ENCODE data around the gene PCP4. TPM values are rescaled to one million over a fixed set of nuclear protein-coding genes. Genes with fewer than 3 reads are reported as not detected.
A peak's percentile ranks its signal among the peaks of the same experiment; 100 is the strongest.
"Not testable (repeated sequence)": the region's sequence is repeated elsewhere in the genome, so short reads cannot be mapped to it uniquely, and the experiment has no call there.

PCP4 gene
- total RNA-seq, 1 donor from 2014 or later = 5.5 TPM

- ATAC-seq = no peak
- DNase-seq = no peak
- intact Hi-C loops (cut with micrococcal nuclease) = no loop called here
Measured at GRCh38 chr21:39855595-39855994, 11.6 kb upstream of the PCP4 start.

GRCh38 chr21:39860600-39860999 lies 6.6 kb upstream of the PCP4 start:
- no peak for ATAC-seq
- intact Hi-C loops (cut with micrococcal nuclease) = loop anchor here (10.0 kb wide), 1 partner anchor 264 kb away; no protein-coding TSS in a partner anchor
- DNase-seq = no peak

- no peak for DNase-seq
- no peak for ATAC-seq
- intact Hi-C loops (cut with micrococcal nuclease) = loop anchor here (10.0 kb wide), 1 partner anchor 262 kb away; no protein-coding TSS in a partner anchor
Measured at GRCh38 chr21:39863111-39863510, 4.1 kb upstream of the PCP4 start.

- DNase-seq (no peak), ATAC-seq (no peak)
- intact Hi-C loops (cut with micrococcal nuclease) = loop anchor here (10.0 kb wide), 1 partner anchor 259 kb away; no protein-coding TSS in a partner anchor
Measured at GRCh38 chr21:39866093-39866492, 1.1 kb upstream of the PCP4 start.

GRCh38 chr21:39869141-39869818 lies 2.0 kb downstream of the PCP4 start:
- DNase-seq = no peak
- intact Hi-C loops (cut with micrococcal nuclease) = loop anchor here (10.0 kb wide), 1 partner anchor 256 kb away; no protein-coding TSS in a partner anchor
- no peak for ATAC-seq

- DNase-seq (no peak), ATAC-seq (no peak)
- intact Hi-C loops (cut with micrococcal nuclease) = no loop called here
Measured at GRCh38 chr21:39873687-39874086, 6.4 kb downstream of the PCP4 start.

- ATAC-seq (no peak), DNase-seq (no peak)
- intact Hi-C loops (cut with micrococcal nuclease) = no loop called here
Measured at GRCh38 chr21:39874206-39874605, 7.0 kb downstream of the PCP4 start.

- ATAC-seq = no peak
- intact Hi-C loops (cut with micrococcal nuclease) = no loop called here
Measured at GRCh38 chr21:39874759-39875158, 7.5 kb downstream of the PCP4 start.

GRCh38 chr21:39881661-39882060 lies 14.4 kb downstream of the PCP4 start:
- ATAC-seq (no peak), DNase-seq (no peak)
- intact Hi-C loops (cut with micrococcal nuclease) = no loop called here

More at GRCh38 chr21:39874759-39875158, 7.5 kb downstream of the PCP4 start:
- DNase-seq = no peak

GRCh38 chr21:39882151-39882838 lies 15.1 kb downstream of the PCP4 start:
- DNase-seq (no peak), ATAC-seq (no peak)
- intact Hi-C loops (cut with micrococcal nuclease) = no loop called here

- DNase-seq (no peak), ATAC-seq (no peak)
- intact Hi-C loops (cut with micrococcal nuclease) = no loop called here
Measured at GRCh38 chr21:39882839-39883195, 15.6 kb downstream of the PCP4 start.

GRCh38 chr21:39885119-39885848 lies 18.0 kb downstream of the PCP4 start:
- peak; percentile 88 for ATAC-seq
- intact Hi-C loops (cut with micrococcal nuclease) = no loop called here
- DNase-seq = peak; percentile 70

- ATAC-seq = no peak
- no peak for DNase-seq
- intact Hi-C loops (cut with micrococcal nuclease) = no loop called here
Measured at GRCh38 chr21:39888848-39889247, 21.6 kb downstream of the PCP4 start.

- ATAC-seq (no peak), DNase-seq (no peak)
- intact Hi-C loops (cut with micrococcal nuclease) = no loop called here
Measured at GRCh38 chr21:39891111-39891510, 23.9 kb downstream of the PCP4 start.

GRCh38 chr21:39891863-39892262 lies 24.6 kb downstream of the PCP4 start:
- DNase-seq; ATAC-seq; intact Hi-C loops (cut with micrococcal nuclease): not testable (repeated sequence)

GRCh38 chr21:39900491-39900890 lies 33.3 kb downstream of the PCP4 start:
- DNase-seq (no peak), ATAC-seq (no peak)
- intact Hi-C loops (cut with micrococcal nuclease) = no loop called here

GRCh38 chr21:39900911-39901310 lies 33.7 kb downstream of the PCP4 start:
- DNase-seq (no peak), ATAC-seq (no peak)
- intact Hi-C loops (cut with micrococcal nuclease) = no loop called here

GRCh38 chr21:39902986-39903385 lies 35.7 kb downstream of the PCP4 start:
- no peak for DNase-seq
- ATAC-seq = no peak
- intact Hi-C loops (cut with micrococcal nuclease) = no loop called here

GRCh38 chr21:39904457-39904856 lies 37.2 kb downstream of the PCP4 start:
- intact Hi-C loops (cut with micrococcal nuclease) = no loop called here
- DNase-seq (no peak), ATAC-seq (no peak)

- intact Hi-C loops (cut with micrococcal nuclease) = no loop called here
- ATAC-seq (no peak), DNase-seq (no peak)
Measured at GRCh38 chr21:39908265-39908923, 41.2 kb downstream of the PCP4 start.

Data from left ventricle myocardium superior (tissue), 1 donor.